SK-N-SH (cell line): ENCODE results near the gene ATXN10.

Experiments used
- EZH2phosphoT487 ChIP-seq: fragments of 200-600 bp; sonication (generic); IDR thresholded peaks from 2 replicates; pipeline ENCODE4 v1.6.1; 2017; ENCODE audit warnings: low read depth, mixed run types, mild to moderate bottlenecking, antibody characterized with exemption, moderate library complexity, borderline replicate concordance
- GABPA ChIP-seq: IDR thresholded peaks from 2 replicates; pipeline ENCODE4 v1.4.0; 2012; ENCODE audit warnings: low read depth, mild to moderate bottlenecking
- MEF2A ChIP-seq: IDR thresholded peaks from 2 replicates; pipeline ENCODE4 v1.4.0; 2012; ENCODE audit warnings: low read depth, borderline replicate concordance
- RAD21 ChIP-seq: IDR thresholded peaks from 2 replicates; pipeline ENCODE4 v1.6.1; 2012; ENCODE audit warnings: mild to moderate bottlenecking, low read length
- RFX5 ChIP-seq: IDR thresholded peaks from 2 replicates; pipeline ENCODE4 v1.6.1; 2012; ENCODE audit warnings: mild to moderate bottlenecking, improper control_type of control experiment, low read length
- SIN3A ChIP-seq: IDR thresholded peaks from 2 replicates; pipeline ENCODE4 v1.6.1; 2012; ENCODE audit warnings: low read depth, mild to moderate bottlenecking, low read length, moderate library complexity, borderline replicate concordance
- SMC3 ChIP-seq: IDR thresholded peaks from 2 replicates; pipeline ENCODE4 v1.6.1; 2012; ENCODE audit warnings: low read depth, low read length, improper control_type of control experiment
- YY1 ChIP-seq: IDR thresholded peaks from 2 replicates; pipeline ENCODE4 v1.4.0; 2012; ENCODE audit warnings: low read depth, mild to moderate bottlenecking
- TF ChIP-seq, protein P1 (sequence below): fragments of 200-600 bp; sonication (generic); IDR thresholded peaks from 2 replicates; pipeline ENCODE4 v1.6.1; 2017; ENCODE audit warnings: antibody characterized with exemption, mild to moderate bottlenecking, moderate library complexity

- no peak for TF ChIP-seq EZH2phosphoT487
- TF ChIP-seq GABPA, result no peak
- TF ChIP-seq, protein P1, sequence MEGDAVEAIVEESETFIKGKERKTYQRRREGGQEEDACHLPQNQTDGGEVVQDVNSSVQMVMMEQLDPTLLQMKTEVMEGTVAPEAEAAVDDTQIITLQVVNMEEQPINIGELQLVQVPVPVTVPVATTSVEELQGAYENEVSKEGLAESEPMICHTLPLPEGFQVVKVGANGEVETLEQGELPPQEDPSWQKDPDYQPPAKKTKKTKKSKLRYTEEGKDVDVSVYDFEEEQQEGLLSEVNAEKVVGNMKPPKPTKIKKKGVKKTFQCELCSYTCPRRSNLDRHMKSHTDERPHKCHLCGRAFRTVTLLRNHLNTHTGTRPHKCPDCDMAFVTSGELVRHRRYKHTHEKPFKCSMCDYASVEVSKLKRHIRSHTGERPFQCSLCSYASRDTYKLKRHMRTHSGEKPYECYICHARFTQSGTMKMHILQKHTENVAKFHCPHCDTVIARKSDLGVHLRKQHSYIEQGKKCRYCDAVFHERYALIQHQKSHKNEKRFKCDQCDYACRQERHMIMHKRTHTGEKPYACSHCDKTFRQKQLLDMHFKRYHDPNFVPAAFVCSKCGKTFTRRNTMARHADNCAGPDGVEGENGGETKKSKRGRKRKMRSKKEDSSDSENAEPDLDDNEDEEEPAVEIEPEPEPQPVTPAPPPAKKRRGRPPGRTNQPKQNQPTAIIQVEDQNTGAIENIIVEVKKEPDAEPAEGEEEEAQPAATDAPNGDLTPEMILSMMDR, result no peak
- TF ChIP-seq SMC3, result no peak
- no peak for TF ChIP-seq YY1
- no peak for TF ChIP-seq RAD21
- TF ChIP-seq MEF2A, result no peak
- no peak for TF ChIP-seq RFX5
- TF ChIP-seq SIN3A, result no peak
Observed at GRCh38 chr22:45883811-45884170, 212.2 kb downstream of the ATXN10 start.
